GM13977 (cell line): ENCODE measurements around the gene EPB41L4A.

Source experiments
- DNase-seq: peaks from one replicate; pipeline ENCODE4 v3.0.0; 2012; ENCODE audit warnings: low spot score
- CTCF ChIP-seq: IDR thresholded peaks from 2 replicates; pipeline ENCODE4 v1.5.1; 2012; ENCODE audit warnings: mild to moderate bottlenecking, control low read depth; ENCODE audit not compliant: insufficient read depth; ENCODE audit errors: extremely low read depth, missing control alignments
- in situ Hi-C: fragments of 300-500 bp; cut with MboI; formaldehyde crosslinking; loops from one replicate; pipeline ENCODE4 v1.12.0; 2022; ENCODE audit warnings: low sequenced_read_pairs, low pct_unique_long_range_greater_than_20kb, mixed read lengths, inconsistent platforms; ENCODE audit not compliant: unreplicated experiment

Gene EPB41L4A

GRCh38 chr5:112248623-112249022 is 170.5 kb downstream of the EPB41L4A start:
- TF ChIP-seq CTCF: no peak
- no peak for DNase-seq
- in situ Hi-C loops: no loop called here

- DNase-seq: no peak
- no peak for TF ChIP-seq CTCF
- in situ Hi-C loops: no loop called here
These were observed 171.1 kb downstream of the EPB41L4A start for GRCh38 chr5:112247960-112248359.

- in situ Hi-C loops: no loop called here
These were observed 173.4 kb downstream of the EPB41L4A start for GRCh38 chr5:112245656-112246055.

GRCh38 chr5:112239996-112240395 is 179.1 kb downstream of the EPB41L4A start:
- TF ChIP-seq CTCF: no peak
- in situ Hi-C loops: no loop called here
- no peak for DNase-seq

More at GRCh38 chr5:112245656-112246055, 173.4 kb downstream of the EPB41L4A start:
- TF ChIP-seq CTCF: no peak
- DNase-seq: no peak

GRCh38 chr5:112238473-112238872 is 180.6 kb downstream of the EPB41L4A start:
- DNase-seq: no peak
- TF ChIP-seq CTCF: peak; percentile 39
- in situ Hi-C loops: no loop called here

GRCh38 chr5:112237456-112237855 is 181.6 kb downstream of the EPB41L4A start:
- DNase-seq: no peak
- in situ Hi-C loops: no loop called here
- no peak for TF ChIP-seq CTCF

- in situ Hi-C loops: no loop called here
- no peak for DNase-seq
- TF ChIP-seq CTCF: no peak
These were observed 185.1 kb downstream of the EPB41L4A start for GRCh38 chr5:112234000-112234399.
